Activated T-cell treated with anti-CD3 and anti-CD28 coated beads for 24 hours (primary cell): ENCODE results near the gene KCNQ2.

ENCODE experiments used
- DNase-seq: peaks from one replicate; pipeline ENCODE4 v3.0.0-alpha.2; 2020; ENCODE audit warnings: low read depth

The KCNQ2 gene

GRCh38 chr20:63356931-63357879, 115.2 kb downstream of the KCNQ2 start:
- DNase-seq = no peak

- DNase-seq = no peak
Observed at GRCh38 chr20:63356511-63356910, 115.9 kb downstream of the KCNQ2 start.

GRCh38 chr20:63355781-63356295, 116.6 kb downstream of the KCNQ2 start:
- no peak for DNase-seq

- DNase-seq = no peak
Observed at GRCh38 chr20:63354636-63355350, 117.7 kb downstream of the KCNQ2 start.

- no peak for DNase-seq
Observed at GRCh38 chr20:63352811-63353221, 119.6 kb downstream of the KCNQ2 start.

- DNase-seq = no peak
Observed at GRCh38 chr20:63351811-63352591, 120.5 kb downstream of the KCNQ2 start.

- DNase-seq = no peak
Observed at GRCh38 chr20:63351326-63351700, 121.1 kb downstream of the KCNQ2 start.

- no peak for DNase-seq
Observed at GRCh38 chr20:63350597-63351325, 121.7 kb downstream of the KCNQ2 start.
